Measurements from ENCODE around the gene OPCML. TPM values are rescaled to one million over a fixed set of nuclear protein-coding genes. Genes with fewer than 3 reads are reported as not detected.

The OPCML gene
- total and polyA plus RNA-seq, 2 donors from 2014 or later = 0.77 to 1.1 TPM

DNA sequence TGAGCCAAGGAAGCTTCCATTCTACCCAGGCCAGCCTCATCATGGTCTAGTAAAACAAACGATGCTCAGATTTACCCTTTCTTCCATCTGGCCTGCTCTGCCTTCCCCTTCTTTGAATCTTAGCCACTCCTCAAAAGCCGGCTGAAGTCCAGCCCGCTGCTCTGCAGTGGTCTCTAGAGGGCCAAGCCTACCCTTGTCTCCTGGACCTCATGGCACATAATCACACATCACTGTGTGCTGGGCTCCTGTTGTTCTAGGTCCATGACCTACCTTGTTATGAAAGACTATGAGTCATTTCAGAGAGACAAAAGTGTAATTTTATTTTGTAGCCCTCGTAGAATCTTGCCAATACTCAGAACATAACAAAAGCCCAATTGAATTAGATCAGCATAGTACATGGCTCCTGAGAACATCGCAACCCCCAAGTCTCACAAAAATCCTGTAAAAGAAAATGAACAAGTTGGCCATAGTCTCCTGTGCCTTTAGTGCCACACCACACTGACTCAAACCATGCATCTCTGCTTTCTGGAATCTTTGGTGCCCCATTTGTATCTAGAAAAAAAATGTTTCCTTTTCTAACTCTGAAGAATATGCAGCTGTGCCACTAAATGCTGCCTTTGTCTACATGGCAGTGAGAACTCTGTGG is 192.7 kb downstream of the OPCML start:
- H3K36me3 ChIP-seq (ENCODE audit: control insufficient read depth in 2 of 3, insufficient read depth in 3 of 3, low read length in 3 of 3) = no peaks in the 10 kb centered on the region
- intact Hi-C loops (cut with DNase I) = no loop called here
- no peak overlapping the region for H3K4me3 ChIP-seq (ENCODE audit: low read length in 3 of 3)
- no peaks in the 10 kb centered on the region for H3K27me3 ChIP-seq (ENCODE audit: control insufficient read depth, insufficient read depth, low read length)
- no peak for FAIRE-seq
- no peaks in the 10 kb centered on the region for H3K4me1 ChIP-seq (ENCODE audit: control insufficient read depth in 2 of 3, insufficient read depth in 2 of 3, low read depth in 1 of 3, low read length in 3 of 3)
- H3K9ac ChIP-seq (ENCODE audit: low read length in 3 of 3) = no peak overlapping the region
- no peak overlapping the region for H3K27ac ChIP-seq (ENCODE audit: low read depth in 2 of 2, low read length in 2 of 2)
- no peak for DNase-seq
- TF ChIP-seq CTCF (IDR thresholded peaks at IDR 0.05; ENCODE audit: borderline replicate concordance, extremely low read depth, insufficient read depth) = no peak
- H3K9me3 ChIP-seq (ENCODE audit: control insufficient read depth in 2 of 3, insufficient read depth in 1 of 3, low read length in 3 of 3) = no peaks in the 10 kb centered on the region

- Histone ChIP-seq H3K27ac (ENCODE audit: low read depth in 2 of 2, low read length in 2 of 2) (no peak overlapping the region), H3K9me3 (ENCODE audit: control insufficient read depth in 2 of 3, insufficient read depth in 1 of 3, low read length in 3 of 3) (no peaks in the 10 kb centered on the region), H3K9ac (ENCODE audit: low read length in 3 of 3) (no peak overlapping the region), H3K4me3 (ENCODE audit: low read length in 3 of 3) (no peak overlapping the region), H3K4me1 (ENCODE audit: control insufficient read depth in 2 of 3, insufficient read depth in 2 of 3, low read depth in 1 of 3, low read length in 3 of 3) (no peaks in the 10 kb centered on the region), H3K27me3 (ENCODE audit: control insufficient read depth, insufficient read depth, low read length) (no peaks in the 10 kb centered on the region), H3K36me3 (ENCODE audit: control insufficient read depth in 2 of 3, insufficient read depth in 3 of 3, low read length in 3 of 3) (no peaks in the 10 kb centered on the region)
- DNase-seq = no peak
- no peak for TF ChIP-seq CTCF (IDR thresholded peaks at IDR 0.05; ENCODE audit: borderline replicate concordance, extremely low read depth, insufficient read depth)
- intact Hi-C loops (cut with DNase I) = no loop called here
- FAIRE-seq = no peak
Observed at GRCh38 chr11:133338588-133338987, 193.7 kb downstream of the OPCML start.

DNA sequence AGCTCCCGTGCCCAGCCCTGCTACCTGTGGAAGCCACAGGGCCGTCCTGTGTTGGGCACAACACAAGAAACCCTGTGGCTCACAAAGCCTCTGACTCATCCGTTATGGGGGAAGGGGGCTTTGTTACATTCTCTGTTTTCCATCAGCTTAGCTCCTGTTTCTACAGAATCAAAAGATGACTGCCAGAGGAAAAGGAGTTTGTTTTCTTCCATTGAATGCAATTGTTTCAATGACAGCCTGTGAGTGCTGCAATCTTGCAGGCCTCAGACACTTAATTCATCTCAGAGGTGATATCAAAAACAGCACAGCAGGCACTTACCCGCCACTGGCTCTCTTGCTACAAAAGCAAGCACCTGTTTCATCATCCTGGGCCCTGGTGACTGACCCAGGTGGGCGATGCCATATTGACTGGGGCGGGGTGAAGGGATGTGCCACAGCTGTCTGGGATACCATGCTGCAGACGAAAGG is 194.3 kb downstream of the OPCML start:
- FAIRE-seq (no peak), DNase-seq (no peak)
- Histone ChIP-seq H3K27me3 (ENCODE audit: control insufficient read depth, insufficient read depth, low read length) (no peaks in the 10 kb centered on the region), H3K4me1 (ENCODE audit: control insufficient read depth in 2 of 3, insufficient read depth in 2 of 3, low read depth in 1 of 3, low read length in 3 of 3) (no peaks in the 10 kb centered on the region), H3K36me3 (ENCODE audit: control insufficient read depth in 2 of 3, insufficient read depth in 3 of 3, low read length in 3 of 3) (no peaks in the 10 kb centered on the region), H3K27ac (ENCODE audit: low read depth in 2 of 2, low read length in 2 of 2) (no peak overlapping the region), H3K4me3 (ENCODE audit: low read length in 3 of 3) (no peak overlapping the region), H3K9me3 (ENCODE audit: control insufficient read depth in 2 of 3, insufficient read depth in 1 of 3, low read length in 3 of 3) (no peaks in the 10 kb centered on the region), H3K9ac (ENCODE audit: low read length in 3 of 3) (no peak overlapping the region)
- no peak for TF ChIP-seq CTCF (IDR thresholded peaks at IDR 0.05; ENCODE audit: borderline replicate concordance, extremely low read depth, insufficient read depth)
- intact Hi-C loops (cut with DNase I) = no loop called here

DNA sequence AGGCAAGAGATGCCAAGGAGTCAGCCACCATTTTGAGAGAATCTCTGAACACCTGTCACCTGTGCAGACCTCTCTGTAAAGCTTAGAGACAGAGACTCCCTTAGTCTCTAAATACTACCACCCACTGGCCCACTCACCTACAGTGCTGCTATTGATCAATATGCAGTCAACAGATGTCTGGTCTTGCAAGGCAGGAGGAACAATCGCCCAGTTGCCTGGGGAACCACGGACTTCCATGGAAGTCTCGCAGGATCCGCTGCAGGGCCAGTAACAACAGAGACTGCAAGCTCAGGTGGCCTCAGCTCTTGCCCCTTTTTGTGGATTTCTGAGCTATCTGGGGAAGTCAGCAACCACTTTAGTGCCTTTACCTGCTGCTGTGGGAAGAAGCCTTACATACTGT is 195.1 kb downstream of the OPCML start:
- no peak overlapping the region for H3K4me3 ChIP-seq (ENCODE audit: low read length in 3 of 3)
- no peak for TF ChIP-seq CTCF (IDR thresholded peaks at IDR 0.05; ENCODE audit: borderline replicate concordance, extremely low read depth, insufficient read depth)
- DNase-seq (no peak), FAIRE-seq (no peak)
- no peaks in the 10 kb centered on the region for H3K9me3 ChIP-seq (ENCODE audit: control insufficient read depth in 2 of 3, insufficient read depth in 1 of 3, low read length in 3 of 3)
- H3K9ac ChIP-seq (ENCODE audit: low read length in 3 of 3) = no peak overlapping the region
- H3K27ac ChIP-seq (ENCODE audit: low read depth in 2 of 2, low read length in 2 of 2) = no peak overlapping the region
- no peaks in the 10 kb centered on the region for H3K36me3 ChIP-seq (ENCODE audit: control insufficient read depth in 2 of 3, insufficient read depth in 3 of 3, low read length in 3 of 3)
- no peaks in the 10 kb centered on the region for H3K4me1 ChIP-seq (ENCODE audit: control insufficient read depth in 2 of 3, insufficient read depth in 2 of 3, low read depth in 1 of 3, low read length in 3 of 3)
- intact Hi-C loops (cut with DNase I) = no loop called here
- H3K27me3 ChIP-seq (ENCODE audit: control insufficient read depth, insufficient read depth, low read length) = no peaks in the 10 kb centered on the region

All from kidney (tissue), 14 donors.